Stomach smooth muscle (tissue), 2 donors: Measurements from ENCODE around the gene STEAP1.
"Not testable (repeated sequence)": the region's sequence is repeated elsewhere in the genome, so short reads cannot be mapped to it uniquely, and the experiment has no call there.

Experiments
- H3K27ac ChIP-seq: one replicate; pipeline ENCODE4 v1.7.0; 2013; ENCODE audit warnings: mild to moderate bottlenecking, low read length, inconsistent platforms
- H3K27me3 ChIP-seq, 2 donors: one replicate each; pipeline ENCODE4 v1.7.0; 2013; ENCODE audit warnings: low read length in 2 of 2; ENCODE audit not compliant: insufficient read depth in 2 of 2, control insufficient read depth in 1 of 2
- H3K36me3 ChIP-seq, 2 donors: one replicate each; pipeline ENCODE4 v1.7.0; 2013; ENCODE audit warnings: low read length in 2 of 2; ENCODE audit not compliant: control insufficient read depth in 2 of 2, insufficient read depth in 2 of 2
- H3K4me1 ChIP-seq: one replicate; pipeline ENCODE4 v1.7.0; 2013; ENCODE audit warnings: low read length; ENCODE audit not compliant: control insufficient read depth, insufficient read depth
- H3K4me3 ChIP-seq, 2 donors: one replicate each; pipeline ENCODE4 v1.7.0; 2013; ENCODE audit warnings: low read length in 2 of 2
- H3K9ac ChIP-seq, 2 donors: one replicate each; pipeline ENCODE4 v1.7.0; 2013; ENCODE audit warnings: low read length in 2 of 2, mild to moderate bottlenecking in 1 of 2
- H3K9me3 ChIP-seq, 2 donors: one replicate each; pipeline ENCODE4 v1.7.0; 2013; ENCODE audit warnings: low read length in 2 of 2; ENCODE audit not compliant: control insufficient read depth in 2 of 2
- donor health status: healthy.
- donor health status: Pancreatic carcinoma.

The STEAP1 gene

DNA sequence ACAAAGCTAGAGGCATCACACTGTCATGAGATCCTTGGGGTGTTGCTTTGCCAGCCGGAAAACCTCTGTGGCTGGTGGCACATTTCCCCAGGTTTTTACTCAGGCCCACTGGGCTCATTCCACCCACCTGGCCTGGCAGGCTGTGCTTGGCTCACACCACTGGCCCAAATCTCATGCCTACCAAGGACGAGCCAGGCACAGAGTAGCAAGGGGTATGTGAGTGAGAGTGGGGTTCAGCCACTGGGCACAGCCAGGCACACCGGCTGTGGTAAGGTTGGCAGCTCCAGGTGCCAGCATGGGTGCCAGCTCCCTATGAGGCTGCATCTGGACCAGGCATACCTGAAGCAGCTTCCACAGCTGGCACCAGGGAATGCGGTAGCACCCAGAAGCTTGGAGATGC is 21.4 kb downstream of the STEAP1 start:
- Histone ChIP-seq H3K4me1 (no peaks in the 10 kb centered on the region), H3K9ac (no peak overlapping the region), H3K4me3 (no peak overlapping the region), H3K9me3 (no peaks in the 10 kb centered on the region), H3K27ac (no peak overlapping the region), H3K27me3 (no peaks in the 10 kb centered on the region), H3K36me3 (no peaks in the 10 kb centered on the region)

DNA sequence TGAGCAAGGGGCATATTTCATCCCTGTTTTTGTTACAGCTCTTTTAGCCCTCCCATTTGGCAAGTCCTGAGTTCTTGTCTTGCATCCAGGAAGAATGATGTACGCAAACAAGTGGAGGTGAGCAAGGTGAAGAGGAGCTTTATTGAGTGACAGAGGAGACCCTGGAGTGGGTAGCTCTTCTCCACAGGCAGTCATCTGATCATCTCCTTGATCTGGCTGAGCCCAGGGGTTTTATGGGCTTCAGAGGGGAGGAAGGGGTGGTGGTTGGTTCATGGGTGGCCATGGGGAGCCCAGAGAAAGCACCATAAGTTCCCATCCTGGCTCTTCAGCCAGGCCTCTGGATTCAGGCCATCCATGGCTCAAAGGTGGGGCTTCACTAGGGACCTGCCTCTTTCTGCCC is 21.9 kb downstream of the STEAP1 start:
- no peaks in the 10 kb centered on the region for H3K36me3 ChIP-seq
- H3K4me3 ChIP-seq = no peak overlapping the region
- no peaks in the 10 kb centered on the region for H3K4me1 ChIP-seq
- no peaks in the 10 kb centered on the region for H3K27me3 ChIP-seq
- H3K9me3 ChIP-seq = no peaks in the 10 kb centered on the region
- H3K9ac ChIP-seq = no peak overlapping the region
- no peak overlapping the region for H3K27ac ChIP-seq

DNA sequence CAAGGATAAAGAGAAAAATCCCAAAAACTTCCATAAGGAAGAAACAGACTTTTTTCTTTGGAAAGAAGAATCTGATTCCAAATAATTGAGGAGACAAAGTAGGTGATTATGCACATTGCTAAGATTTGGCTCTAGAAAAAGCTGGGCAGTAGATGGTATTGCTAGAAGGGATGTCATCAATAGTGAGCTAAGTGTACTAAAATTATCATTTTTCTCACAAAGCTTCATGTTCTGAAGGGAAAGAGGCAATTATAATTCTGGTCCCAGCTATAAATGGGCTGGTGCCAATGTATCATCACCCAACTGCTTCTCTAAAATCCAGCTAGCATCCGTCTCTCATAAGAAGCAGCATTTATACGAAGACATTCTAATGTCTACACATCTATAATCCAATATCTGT is 23.9 kb downstream of the STEAP1 start:
- H3K9ac ChIP-seq = no peak overlapping the region
- H3K4me1 ChIP-seq = no peaks in the 10 kb centered on the region
- no peaks in the 10 kb centered on the region for H3K36me3 ChIP-seq
- no peaks in the 10 kb centered on the region for H3K27me3 ChIP-seq
- no peak overlapping the region for H3K4me3 ChIP-seq
- H3K9me3 ChIP-seq = no peaks in the 10 kb centered on the region
- H3K27ac ChIP-seq = no peak overlapping the region

DNA sequence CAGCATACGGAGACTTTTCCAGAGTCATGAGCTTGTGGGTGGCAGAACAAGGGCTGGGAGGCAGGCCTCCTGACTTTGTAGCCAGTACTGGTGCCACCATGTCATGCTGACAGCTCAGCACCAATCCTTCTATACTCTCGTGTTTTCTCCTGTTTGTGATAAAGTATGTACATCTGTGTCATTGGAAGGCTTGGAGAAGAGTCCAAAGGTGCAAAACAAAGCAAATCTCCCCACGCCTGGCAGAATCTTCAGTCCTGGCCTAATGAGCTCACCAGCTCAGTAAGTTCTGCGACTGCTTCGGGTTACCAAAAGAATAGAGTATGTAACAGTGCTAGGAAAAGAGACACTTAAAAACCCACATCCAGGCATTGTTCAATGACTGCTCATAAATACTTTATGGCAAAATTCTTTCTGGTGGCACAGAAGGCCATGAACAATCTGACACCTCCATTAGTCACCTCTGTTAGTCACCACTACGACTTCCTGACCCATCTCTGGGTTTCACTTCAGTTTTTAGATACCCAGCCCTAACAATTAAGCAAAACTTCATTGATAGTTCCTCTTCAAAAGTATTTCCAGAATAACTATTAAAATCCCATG is 24.5 kb downstream of the STEAP1 start:
- Histone ChIP-seq H3K27me3 (no peaks in the 10 kb centered on the region), H3K9ac (no peak overlapping the region), H3K4me3 (no peak overlapping the region), H3K36me3 (no peaks in the 10 kb centered on the region), H3K27ac (no peak overlapping the region), H3K9me3 (no peaks in the 10 kb centered on the region), H3K4me1 (no peaks in the 10 kb centered on the region)

DNA sequence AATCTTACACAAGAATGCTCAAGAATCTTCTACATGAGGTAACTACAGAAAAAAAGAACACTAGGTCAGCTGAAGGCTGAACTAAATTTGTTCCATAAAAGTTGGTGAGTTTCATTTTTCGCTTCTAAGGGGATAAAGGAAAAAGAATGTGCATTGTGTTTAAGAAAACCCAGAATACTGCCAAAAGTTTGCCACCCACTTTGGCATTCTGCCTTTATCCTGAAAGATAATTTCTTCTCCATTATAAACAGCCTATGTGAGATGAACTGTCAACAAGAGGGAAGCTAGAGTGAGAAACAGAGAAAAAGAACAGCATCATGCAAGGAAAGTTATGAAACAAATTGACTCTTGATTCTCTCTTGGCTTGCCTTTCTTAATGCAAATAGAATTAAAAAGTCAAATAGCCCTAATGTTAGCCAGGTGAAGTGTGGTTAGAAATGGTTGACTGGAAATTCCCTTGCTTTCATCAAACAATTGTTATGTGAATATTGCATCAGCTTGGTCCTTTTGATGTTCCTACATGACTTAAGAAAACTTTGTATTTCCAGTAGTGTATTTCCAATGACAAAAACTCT is 25.8 kb downstream of the STEAP1 start:
- Histone ChIP-seq H3K27ac (no peak overlapping the region), H3K4me1 (no peaks in the 10 kb centered on the region), H3K27me3 (no peaks in the 10 kb centered on the region), H3K9ac (no peak overlapping the region), H3K4me3 (no peak overlapping the region), H3K9me3 (no peaks in the 10 kb centered on the region), H3K36me3 (no peaks in the 10 kb centered on the region)

DNA sequence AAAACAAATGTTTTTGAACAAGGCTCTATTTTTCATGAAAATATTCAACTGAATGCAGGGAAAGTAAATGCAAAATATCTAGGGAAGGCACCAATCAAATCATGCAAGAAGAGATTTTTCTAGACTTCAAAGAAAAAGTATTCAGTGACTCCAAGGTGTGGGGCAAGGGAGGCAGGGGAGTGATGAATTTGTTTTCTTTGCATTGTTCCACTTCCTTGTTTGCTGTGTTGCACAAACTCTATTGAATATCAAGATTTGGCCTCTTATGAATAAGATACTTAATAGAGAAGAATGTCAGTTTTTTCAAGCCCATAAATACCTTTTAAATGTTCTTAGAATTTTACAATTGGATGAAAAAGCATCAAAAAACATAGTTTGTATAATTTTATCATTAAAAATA is 26.4 kb downstream of the STEAP1 start:
- Histone ChIP-seq H3K27ac (no peak overlapping the region), H3K9me3 (no peaks in the 10 kb centered on the region), H3K36me3 (no peaks in the 10 kb centered on the region), H3K9ac (no peak overlapping the region), H3K27me3 (no peaks in the 10 kb centered on the region), H3K4me3 (no peak overlapping the region), H3K4me1 (no peaks in the 10 kb centered on the region)

DNA sequence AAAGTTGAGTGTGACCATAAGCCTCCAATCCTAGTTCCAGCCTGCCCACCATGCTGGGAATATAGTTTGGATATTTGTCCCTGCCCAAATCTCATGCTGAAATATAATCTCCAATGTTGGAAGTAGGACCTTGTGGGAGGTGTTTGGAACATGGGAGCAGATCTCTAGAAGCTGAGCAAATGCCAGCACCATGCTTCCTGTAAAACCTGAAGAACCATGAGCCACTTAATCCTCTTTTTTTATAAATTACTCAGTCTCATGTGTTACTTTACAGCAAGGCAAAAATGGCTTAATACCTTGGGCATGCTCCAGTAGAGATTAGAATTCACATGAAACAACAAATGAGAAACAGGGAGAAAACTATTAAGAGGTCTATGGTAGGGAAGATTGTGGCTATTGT is 27.2 kb downstream of the STEAP1 start:
- Histone ChIP-seq H3K4me1 (no peaks in the 10 kb centered on the region), H3K36me3 (no peaks in the 10 kb centered on the region), H3K27me3 (no peaks in the 10 kb centered on the region), H3K9me3 (no peaks in the 10 kb centered on the region), H3K9ac (no peak overlapping the region), H3K27ac (no peak overlapping the region), H3K4me3 (no peak overlapping the region)

DNA sequence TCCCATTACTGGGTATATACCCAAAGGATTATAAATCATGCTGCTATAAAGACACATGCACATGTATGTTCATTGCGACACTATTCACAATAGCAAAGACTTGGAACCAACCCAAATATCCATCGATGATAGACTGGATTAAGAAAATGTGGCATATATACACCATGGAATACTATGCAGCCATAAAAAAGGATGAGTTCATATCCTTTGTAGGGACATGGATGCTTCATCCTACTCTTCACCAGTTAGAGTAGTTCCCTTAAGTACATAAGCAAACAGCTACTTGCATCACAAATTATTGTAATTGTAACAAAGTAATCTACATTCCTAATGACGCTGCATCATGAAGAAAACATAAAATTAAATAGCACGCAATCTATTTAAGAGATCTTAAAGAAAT is 32.0 kb downstream of the STEAP1 start:
- H3K27me3 ChIP-seq, H3K4me1 ChIP-seq, H3K4me3 ChIP-seq, H3K27ac ChIP-seq, H3K9ac ChIP-seq, H3K9me3 ChIP-seq, H3K36me3 ChIP-seq: not testable (repeated sequence)

DNA sequence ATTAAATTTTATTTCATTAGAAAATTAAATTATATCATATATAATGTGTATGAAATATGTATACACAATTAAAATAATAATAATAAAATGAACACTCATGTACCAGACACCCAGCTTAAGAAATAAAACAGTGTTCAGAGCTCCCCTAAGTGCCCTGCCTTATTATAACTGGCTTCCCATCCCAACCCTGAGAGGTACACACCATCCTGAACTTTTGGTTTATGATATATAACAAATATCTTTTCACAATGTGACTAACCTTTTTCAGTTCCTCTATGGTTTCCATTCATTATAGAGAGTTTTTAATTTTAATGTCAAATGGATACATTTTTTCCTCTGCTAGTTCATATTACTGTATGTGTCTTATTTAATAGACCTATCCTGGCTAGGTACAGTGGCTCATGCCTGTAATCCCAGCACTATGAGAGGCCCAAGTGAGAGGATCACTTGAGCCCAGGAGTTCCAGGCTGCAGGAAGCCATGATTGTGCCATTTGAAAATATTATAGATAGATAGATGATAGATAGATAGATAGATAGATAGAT is 33.3 kb downstream of the STEAP1 start:
- H3K4me3 ChIP-seq = no peak overlapping the region
- H3K36me3 ChIP-seq = no peaks in the 10 kb centered on the region
- no peaks in the 10 kb centered on the region for H3K4me1 ChIP-seq
- no peak overlapping the region for H3K27ac ChIP-seq
- no peaks in the 10 kb centered on the region for H3K9me3 ChIP-seq
- no peaks in the 10 kb centered on the region for H3K27me3 ChIP-seq
- H3K9ac ChIP-seq = no peak overlapping the region

DNA sequence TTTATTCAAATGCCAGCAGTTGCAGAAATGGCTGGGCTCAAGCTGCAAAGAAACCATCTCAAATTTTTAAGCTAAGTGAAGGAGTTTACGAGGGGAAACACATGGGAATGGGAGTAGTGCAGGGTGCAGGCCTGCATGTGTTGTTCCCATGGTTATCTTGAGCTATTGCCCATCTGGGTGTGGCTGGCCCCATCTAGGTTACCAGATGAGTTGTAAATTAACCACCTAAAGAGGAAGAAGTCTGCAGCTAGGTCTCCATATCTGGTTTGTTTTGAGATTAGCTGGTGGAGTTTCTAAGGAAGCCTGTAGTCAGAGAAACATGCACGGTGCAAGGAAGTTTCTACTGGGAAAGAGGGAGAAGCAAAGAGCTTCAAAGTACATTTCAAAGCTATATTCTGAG is 34.0 kb downstream of the STEAP1 start:
- Histone ChIP-seq H3K36me3 (no peaks in the 10 kb centered on the region), H3K9me3 (no peaks in the 10 kb centered on the region), H3K4me3 (no peak overlapping the region), H3K9ac (no peak overlapping the region), H3K27me3 (no peaks in the 10 kb centered on the region), H3K4me1 (no peaks in the 10 kb centered on the region), H3K27ac (no peak overlapping the region)

DNA sequence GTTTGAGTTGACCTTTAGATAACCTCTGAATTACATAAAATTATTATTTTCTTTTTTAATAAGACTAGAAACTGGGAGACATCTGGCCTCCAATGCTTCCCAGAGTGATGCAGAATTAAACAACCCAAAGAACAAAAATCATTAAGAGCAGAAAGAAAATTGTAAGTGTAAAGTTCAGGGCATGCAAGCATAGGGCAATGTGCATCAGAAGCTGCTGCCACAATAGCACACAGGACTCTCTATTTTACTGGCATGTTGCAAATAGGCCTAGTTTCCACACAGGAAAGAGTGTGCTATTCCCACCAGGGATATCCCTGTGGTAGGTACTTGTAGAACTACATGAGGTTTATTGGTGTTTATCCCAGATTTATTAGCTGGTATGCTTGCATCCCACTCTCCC is 36.7 kb downstream of the STEAP1 start:
- no peaks in the 10 kb centered on the region for H3K9me3 ChIP-seq
- H3K36me3 ChIP-seq = no peaks in the 10 kb centered on the region
- H3K27ac ChIP-seq = no peak overlapping the region
- no peak overlapping the region for H3K4me3 ChIP-seq
- no peak overlapping the region for H3K9ac ChIP-seq
- H3K4me1 ChIP-seq = no peaks in the 10 kb centered on the region
- H3K27me3 ChIP-seq = no peaks in the 10 kb centered on the region
